Germinal center (tissue), 1 donor: ENCODE measurements around the gene MPRIP.
"Not testable (repeated sequence)": the region's sequence is repeated elsewhere in the genome, so short reads cannot be mapped to it uniquely, and the experiment has no call there.

ENCODE experiments used
- DNase-seq: peaks from one replicate; pipeline ENCODE4 v3.0.0; 2012; ENCODE audit warnings: mixed read lengths, low spot score

Gene MPRIP

GRCh38 chr17:17184985-17185757 lies 142.9 kb downstream of the MPRIP start:
- DNase-seq: not testable (repeated sequence)

- DNase-seq: no peak
Measured at GRCh38 chr17:17186051-17186450, 143.8 kb downstream of the MPRIP start.

- no peak for DNase-seq
Measured at GRCh38 chr17:17186551-17187505, 144.6 kb downstream of the MPRIP start.

GRCh38 chr17:17188586-17188985 lies 146.3 kb downstream of the MPRIP start:
- no peak for DNase-seq

GRCh38 chr17:17189559-17189958 lies 147.3 kb downstream of the MPRIP start:
- no peak for DNase-seq

- DNase-seq: no peak
Measured at GRCh38 chr17:17190188-17190587, 147.9 kb downstream of the MPRIP start.

- DNase-seq: no peak
Measured at GRCh38 chr17:17191346-17191792, 149.1 kb downstream of the MPRIP start.

GRCh38 chr17:17191961-17192381 lies 149.7 kb downstream of the MPRIP start:
- no peak for DNase-seq

- DNase-seq: not testable (repeated sequence)
Measured at GRCh38 chr17:17195466-17195865, 153.2 kb downstream of the MPRIP start.

GRCh38 chr17:17196776-17197175 lies 154.5 kb downstream of the MPRIP start:
- DNase-seq: no peak

- no peak for DNase-seq
Measured at GRCh38 chr17:17198281-17198680, 156.0 kb downstream of the MPRIP start.

- DNase-seq: no peak
Measured at GRCh38 chr17:17200311-17200710, 158.1 kb downstream of the MPRIP start.

GRCh38 chr17:17200831-17201230 lies 158.6 kb downstream of the MPRIP start:
- DNase-seq: no peak

GRCh38 chr17:17201271-17201670 lies 159.0 kb downstream of the MPRIP start:
- DNase-seq: no peak

GRCh38 chr17:17201907-17202306 lies 159.7 kb downstream of the MPRIP start:
- no peak for DNase-seq

GRCh38 chr17:17203173-17203730 lies 161.0 kb downstream of the MPRIP start:
- DNase-seq: no peak

GRCh38 chr17:17204041-17204591 lies 161.9 kb downstream of the MPRIP start:
- DNase-seq: no peak

- no peak for DNase-seq
Measured at GRCh38 chr17:17204635-17205231, 162.5 kb downstream of the MPRIP start.

- DNase-seq: peak; percentile 76
Measured at GRCh38 chr17:17205368-17206123, 163.3 kb downstream of the MPRIP start.

- peak; percentile 89 for DNase-seq
Measured at GRCh38 chr17:17206124-17206912, 164.1 kb downstream of the MPRIP start, which contains the start of gene PLD6. Gene PLD6, minus strand, starts transcription at chr17:17206333. Its CDS starts 47 bp downstream, at chr17:17206286.
